ENCODE data around the gene SREBF2. TPM values are rescaled to one million over a fixed set of nuclear protein-coding genes. Genes with fewer than 3 reads are reported as not detected.
"Not testable (repeated sequence)": the region's sequence is repeated elsewhere in the genome, so short reads cannot be mapped to it uniquely, and the experiment has no call there.

The SREBF2 gene
- total and polyA plus RNA-seq, 2 experiments from 2014 or later: 238 to 273 TPM

DNA sequence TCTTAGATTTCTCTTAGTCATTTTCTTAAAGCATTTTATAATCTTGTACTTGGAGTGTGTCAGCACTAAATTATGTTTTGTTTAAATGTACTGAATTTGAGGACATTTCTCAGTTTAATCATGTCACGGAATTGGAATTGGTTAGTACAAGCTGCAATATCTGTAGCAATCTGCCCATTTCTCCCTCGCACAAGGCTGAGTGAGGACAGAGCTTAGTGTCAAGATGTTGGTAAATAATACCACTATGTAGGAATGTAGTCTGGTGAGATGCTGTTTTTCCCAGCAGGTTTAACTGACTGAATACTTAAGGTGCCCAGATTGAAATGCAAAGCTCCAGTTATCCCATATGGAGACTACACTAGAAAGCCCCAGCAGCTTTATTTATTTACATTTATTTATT is 30.6 kb downstream of the SREBF2 start:
- no peak overlapping the region for H3K27ac ChIP-seq
- H3K27me3 ChIP-seq: no peaks in the 10 kb centered on the region
- TF ChIP-seq, protein P1, sequence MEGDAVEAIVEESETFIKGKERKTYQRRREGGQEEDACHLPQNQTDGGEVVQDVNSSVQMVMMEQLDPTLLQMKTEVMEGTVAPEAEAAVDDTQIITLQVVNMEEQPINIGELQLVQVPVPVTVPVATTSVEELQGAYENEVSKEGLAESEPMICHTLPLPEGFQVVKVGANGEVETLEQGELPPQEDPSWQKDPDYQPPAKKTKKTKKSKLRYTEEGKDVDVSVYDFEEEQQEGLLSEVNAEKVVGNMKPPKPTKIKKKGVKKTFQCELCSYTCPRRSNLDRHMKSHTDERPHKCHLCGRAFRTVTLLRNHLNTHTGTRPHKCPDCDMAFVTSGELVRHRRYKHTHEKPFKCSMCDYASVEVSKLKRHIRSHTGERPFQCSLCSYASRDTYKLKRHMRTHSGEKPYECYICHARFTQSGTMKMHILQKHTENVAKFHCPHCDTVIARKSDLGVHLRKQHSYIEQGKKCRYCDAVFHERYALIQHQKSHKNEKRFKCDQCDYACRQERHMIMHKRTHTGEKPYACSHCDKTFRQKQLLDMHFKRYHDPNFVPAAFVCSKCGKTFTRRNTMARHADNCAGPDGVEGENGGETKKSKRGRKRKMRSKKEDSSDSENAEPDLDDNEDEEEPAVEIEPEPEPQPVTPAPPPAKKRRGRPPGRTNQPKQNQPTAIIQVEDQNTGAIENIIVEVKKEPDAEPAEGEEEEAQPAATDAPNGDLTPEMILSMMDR (IDR thresholded peaks at IDR 0.05; ENCODE audit: low read depth, low read length): no peak
- H3K9me3 ChIP-seq (ENCODE audit: low read depth): no peaks in the 10 kb centered on the region
- peaks cover 19% of the 10 kb centered on the region for H3K36me3 ChIP-seq
- peaks cover 23% of the 10 kb centered on the region for H3K4me1 ChIP-seq (ENCODE audit: low read depth)
- no peak overlapping the region for H3K4me3 ChIP-seq
- no peak for DNase-seq (ENCODE audit: low read depth in 1 of 2, low spot score in 1 of 2)

DNA sequence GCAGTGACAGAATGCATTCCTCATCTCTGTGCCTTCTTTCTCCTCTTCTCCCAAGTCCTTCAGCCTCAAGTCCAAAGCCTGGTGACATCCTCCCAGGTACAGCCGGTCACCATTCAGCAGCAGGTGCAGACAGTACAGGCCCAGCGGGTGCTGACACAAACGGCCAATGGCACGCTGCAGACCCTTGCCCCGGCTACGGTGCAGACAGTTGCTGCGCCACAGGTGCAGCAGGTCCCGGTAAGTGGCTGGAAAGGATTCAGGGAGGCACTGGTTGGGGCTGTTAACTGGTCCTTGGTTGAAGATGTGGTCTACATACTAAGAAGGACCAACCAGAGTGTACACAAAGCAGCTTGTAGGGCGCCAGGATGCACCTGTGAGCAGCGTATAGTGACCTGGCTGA is 35.7 kb downstream of the SREBF2 start:
- no peak overlapping the region for H3K27ac ChIP-seq
- peaks cover 56% of the 10 kb centered on the region for H3K36me3 ChIP-seq
- no peaks in the 10 kb centered on the region for H3K9me3 ChIP-seq (ENCODE audit: low read depth)
- no peaks in the 10 kb centered on the region for H3K4me1 ChIP-seq (ENCODE audit: low read depth)
- H3K27me3 ChIP-seq: no peaks in the 10 kb centered on the region
- no peak for DNase-seq (ENCODE audit: low read depth in 1 of 2, low spot score in 1 of 2)
- TF ChIP-seq, protein P1 (IDR thresholded peaks at IDR 0.05; ENCODE audit: low read depth, low read length): no peak
- no peak overlapping the region for H3K4me3 ChIP-seq

DNA sequence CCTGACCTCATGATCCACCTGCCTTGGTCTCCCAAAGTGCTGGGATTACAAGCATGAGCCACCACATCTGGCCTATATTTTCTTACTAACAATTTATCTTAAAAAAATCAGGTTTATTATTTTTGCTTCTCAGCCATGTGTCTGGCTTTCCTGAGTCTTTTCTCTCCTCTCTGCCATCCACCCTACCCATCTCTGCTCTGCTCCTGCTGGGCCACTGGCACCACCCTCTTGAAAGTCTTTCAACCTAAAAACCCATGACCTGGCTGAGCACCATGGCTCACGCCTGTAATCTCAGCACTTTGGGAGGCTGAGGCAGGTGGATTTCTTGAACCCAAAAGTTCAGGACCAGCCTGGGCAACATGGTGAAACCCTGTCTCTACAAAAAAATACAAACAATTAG is 37.2 kb downstream of the SREBF2 start:
- H3K9me3 ChIP-seq (ENCODE audit: low read depth); H3K4me1 ChIP-seq (ENCODE audit: low read depth); DNase-seq (ENCODE audit: low read depth in 1 of 2, low spot score in 1 of 2); H3K27me3 ChIP-seq; H3K4me3 ChIP-seq; H3K27ac ChIP-seq: not testable (repeated sequence)
- H3K36me3 ChIP-seq: peaks cover 71% of the 10 kb centered on the region

DNA sequence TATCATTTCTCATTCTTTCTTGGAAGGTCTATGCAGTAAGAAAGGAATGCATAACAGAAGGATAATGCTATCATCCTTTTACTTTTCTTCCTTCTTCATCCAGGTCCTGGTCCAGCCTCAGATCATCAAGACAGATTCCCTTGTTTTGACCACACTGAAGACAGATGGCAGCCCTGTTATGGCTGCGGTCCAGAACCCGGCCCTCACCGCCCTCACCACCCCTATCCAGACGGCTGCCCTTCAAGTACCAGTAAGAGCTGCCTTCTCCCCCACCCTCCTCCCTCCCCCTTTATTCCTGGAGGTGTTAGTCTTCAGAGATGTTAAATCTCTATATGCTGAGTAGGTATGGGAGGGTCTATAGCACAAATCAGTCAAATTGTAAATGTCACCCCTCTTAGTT is 37.9 kb downstream of the SREBF2 start:
- Histone ChIP-seq H3K27me3 (no peaks in the 10 kb centered on the region), H3K9me3 (ENCODE audit: low read depth) (no peaks in the 10 kb centered on the region), H3K4me3 (no peak overlapping the region), H3K36me3 (peaks cover 78% of the 10 kb centered on the region), H3K27ac (no peak overlapping the region), H3K4me1 (ENCODE audit: low read depth) (no peaks in the 10 kb centered on the region)
- DNase-seq (ENCODE audit: low read depth in 1 of 2, low spot score in 1 of 2): no peak
- TF ChIP-seq, protein P1 (IDR thresholded peaks at IDR 0.05; ENCODE audit: low read depth, low read length): no peak

DNA sequence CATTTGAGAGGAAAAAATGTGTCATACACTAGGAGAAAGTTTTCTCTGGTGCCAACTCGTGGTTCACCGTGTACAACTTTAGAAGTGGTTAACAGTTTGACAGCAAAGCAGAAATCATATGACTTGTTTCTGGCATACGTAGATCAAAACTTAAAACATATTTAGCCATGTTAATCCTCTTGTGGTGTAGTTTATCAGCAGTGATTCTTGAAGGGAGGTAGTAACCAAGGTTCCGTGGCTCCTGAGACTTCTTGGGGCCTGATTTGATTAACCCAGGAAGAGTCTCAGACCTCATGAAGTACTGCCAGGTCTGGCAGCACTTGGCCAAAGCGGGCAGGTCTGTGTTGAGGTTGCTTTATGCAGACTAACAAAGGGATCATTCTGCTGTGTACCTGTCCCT is 40.5 kb downstream of the SREBF2 start:
- TF ChIP-seq, protein P1 (IDR thresholded peaks at IDR 0.05; ENCODE audit: low read depth, low read length): no peak

DNA sequence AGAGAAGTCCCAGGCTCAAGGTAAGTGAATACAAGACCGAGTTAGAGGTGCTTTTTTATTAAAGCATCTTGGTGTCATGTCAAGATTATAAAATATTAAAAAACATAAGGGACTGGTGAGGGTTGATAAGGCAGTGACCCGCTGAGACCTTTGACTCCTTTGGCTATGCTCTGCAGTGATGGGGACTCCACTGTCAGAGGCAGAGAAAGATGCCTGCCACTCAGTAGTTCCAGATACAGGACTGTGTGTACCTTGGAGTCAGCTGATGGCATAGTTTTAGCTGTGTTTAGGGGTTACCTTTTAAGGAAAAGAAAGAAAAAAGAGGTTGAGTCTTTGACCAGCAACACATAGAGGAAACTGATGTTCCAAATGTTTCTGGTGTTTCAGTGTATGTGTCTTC is 41.2 kb downstream of the SREBF2 start:
- Histone ChIP-seq H3K4me1 (ENCODE audit: low read depth) (no peaks in the 10 kb centered on the region), H3K9me3 (ENCODE audit: low read depth) (no peaks in the 10 kb centered on the region), H3K36me3 (peaks cover 85% of the 10 kb centered on the region), H3K4me3 (no peak overlapping the region), H3K27ac (no peak overlapping the region), H3K27me3 (no peaks in the 10 kb centered on the region)
- no peak for DNase-seq (ENCODE audit: low read depth in 1 of 2, low spot score in 1 of 2)
- TF ChIP-seq, protein P1 (IDR thresholded peaks at IDR 0.05; ENCODE audit: low read depth, low read length): no peak

More for the DNA sequence above, 40.5 kb downstream of the SREBF2 start:
- Histone ChIP-seq H3K27ac (no peak overlapping the region), H3K4me3 (no peak overlapping the region), H3K9me3 (ENCODE audit: low read depth) (no peaks in the 10 kb centered on the region), H3K4me1 (ENCODE audit: low read depth) (no peaks in the 10 kb centered on the region), H3K27me3 (no peaks in the 10 kb centered on the region), H3K36me3 (peaks cover 86% of the 10 kb centered on the region)
- no peak for DNase-seq (ENCODE audit: low read depth in 1 of 2, low spot score in 1 of 2)

Data from cardiac muscle cell (in vitro differentiated cells and primary cell).